Common myeloid progenitor, CD34-positive (primary cell): Measurements from ENCODE around the gene OR4N2.
"Not testable (repeated sequence)": the region's sequence is repeated elsewhere in the genome, so short reads cannot be mapped to it uniquely, and the experiment has no call there.

Source experiments
- CTCF ChIA-PET: fragments of 350-600 bp; sonication (Branson Sonifier 250); formaldehyde crosslinking; loops from one replicate; lab custom pipeline; 2021; ENCODE audit warnings: antibody characterized with exemption; lab: Charles Lee
- POLR2A ChIA-PET: fragments of 350-600 bp; sonication (Branson Sonifier 250); formaldehyde crosslinking; loops from one replicate; lab custom pipeline; 2021; ENCODE audit warnings: antibody characterized with exemption; lab: Charles Lee
- DNase-seq, 3 donors: peaks; one replicate each; pipeline versions ENCODE4 v3.0.0 to v3.0.0-alpha.2; 2013
- H3K27ac ChIP-seq, 2 experiments: 1 replicate in 1 of 2; 2 replicates in 1 of 2; pipeline ENCODE4 v1.7.0; 2013; ENCODE audit warnings: inconsistent platforms in 2 of 2, low read length in 2 of 2, mild to moderate bottlenecking in 2 of 2, low read depth in 1 of 2, moderate library complexity in 1 of 2; ENCODE audit not compliant: severe bottlenecking in 2 of 2, insufficient read depth in 1 of 2, poor library complexity in 1 of 2
- H3K27me3 ChIP-seq, 5 experiments: replicated peaks in 2 of 5; 1 replicate in 3 of 5; 2 replicates in 2 of 5; pipeline versions ENCODE4 v1.6.1 to v1.7.0; 2013; ENCODE audit warnings: low read length in 4 of 5, mild to moderate bottlenecking in 2 of 5, moderate library complexity in 2 of 5, inconsistent platforms in 1 of 5; ENCODE audit not compliant: insufficient read depth in 5 of 5, control insufficient read depth in 4 of 5
- H3K36me3 ChIP-seq, 4 experiments: 1 replicate in 2 of 4; 2 replicates in 2 of 4; pipeline versions ENCODE4 v1.6.1 to v1.7.0; 2013; ENCODE audit warnings: low read length in 3 of 4, control low read depth in 1 of 4, mild to moderate bottlenecking in 1 of 4; ENCODE audit not compliant: control insufficient read depth in 4 of 4, insufficient read depth in 4 of 4
- H3K4me1 ChIP-seq, 4 experiments: 1 replicate in 3 of 4; 2 replicates in 1 of 4; pipeline versions ENCODE4 v1.6.1 to v1.7.1; 2013; ENCODE audit warnings: low read length in 3 of 4, mild to moderate bottlenecking in 3 of 4, control low read depth in 1 of 4, inconsistent platforms in 1 of 4, moderate library complexity in 1 of 4; ENCODE audit not compliant: control insufficient read depth in 4 of 4, insufficient read depth in 4 of 4; ENCODE audit errors: control extremely low read depth in 1 of 4
- H3K4me3 ChIP-seq, 7 experiments: 1 replicate in 4 of 7; 2 replicates in 3 of 7; pipeline versions ENCODE4 v1.5.1 to v1.7.0; 2013; ENCODE audit warnings: mild to moderate bottlenecking in 7 of 7, low read length in 6 of 7, moderate library complexity in 6 of 7, inconsistent platforms in 2 of 7, low read depth in 2 of 7, control low read depth in 1 of 7; ENCODE audit not compliant: insufficient read depth in 4 of 7, control insufficient read depth in 1 of 7; ENCODE audit errors: extremely low read depth in 1 of 7
- H3K9me3 ChIP-seq, 5 experiments: 1 replicate in 4 of 5; 2 replicates in 1 of 5; pipeline versions ENCODE4 v1.6.1 to v1.7.1; 2013; ENCODE audit warnings: low read length in 4 of 5, mild to moderate bottlenecking in 2 of 5, inconsistent platforms in 1 of 5, low read depth in 1 of 5, moderate library complexity in 1 of 5; ENCODE audit not compliant: control insufficient read depth in 4 of 5, insufficient read depth in 2 of 5; ENCODE audit errors: control extremely low read depth in 1 of 5
- WGBS: methylation state at CpG from one replicate; pipeline ENCODE4 v1.1.5; 2013; ENCODE audit not compliant: insufficient coverage; 5-methylcytosine and 5-hydroxymethylcytosine counted together

OR4N2 gene

DNA sequence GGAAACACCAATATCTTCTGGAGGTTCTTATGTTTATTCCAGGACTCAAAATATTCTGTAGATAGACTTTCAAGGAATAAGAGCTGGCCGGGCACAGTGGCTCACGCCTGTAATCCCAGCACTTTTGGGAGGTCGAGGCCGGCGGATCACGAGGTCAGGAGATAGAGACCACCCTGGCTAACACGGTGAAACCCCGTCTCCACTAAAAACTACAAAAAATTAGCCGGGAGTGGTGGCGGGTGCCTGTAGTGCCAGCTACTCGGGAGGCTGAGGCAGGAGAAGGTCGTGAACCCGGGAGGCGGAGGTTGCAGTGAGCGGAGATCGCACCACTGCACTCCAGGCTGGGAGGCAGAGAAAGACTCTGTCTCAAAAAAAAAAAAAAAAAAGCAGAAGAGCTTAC lies 17.7 kb upstream of the OR4N2 start:
- H3K4me1 ChIP-seq, H3K27me3 ChIP-seq, H3K36me3 ChIP-seq, DNase-seq, POLR2A ChIA-PET, CTCF ChIA-PET, H3K9me3 ChIP-seq, H3K27ac ChIP-seq, H3K4me3 ChIP-seq: not testable (repeated sequence)
- WGBS, result 94% methylated on average over 10 of the region's 16 CpGs

DNA sequence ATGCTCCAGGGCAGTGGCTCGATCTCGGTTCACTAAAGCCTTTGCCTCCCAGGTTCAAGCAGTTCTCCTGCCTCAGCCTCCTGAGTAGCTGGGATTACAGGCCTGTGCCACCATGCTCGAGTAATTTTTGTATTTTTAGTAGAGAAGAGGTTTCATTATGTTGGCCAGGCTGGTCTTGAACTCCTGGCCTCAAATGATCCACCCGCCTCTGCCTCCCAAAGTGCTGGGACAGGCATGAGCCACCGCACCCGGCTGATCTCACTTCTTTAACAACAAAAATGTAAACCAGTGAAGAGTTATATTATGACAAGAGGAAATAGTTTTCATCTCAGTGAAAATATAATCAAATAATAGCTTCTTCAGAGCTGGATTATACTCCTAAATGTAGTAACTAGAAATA lies 16.3 kb upstream of the OR4N2 start:
- POLR2A ChIA-PET, H3K4me3 ChIP-seq, DNase-seq, H3K27me3 ChIP-seq, H3K4me1 ChIP-seq, H3K9me3 ChIP-seq, H3K27ac ChIP-seq, H3K36me3 ChIP-seq, CTCF ChIA-PET: not testable (repeated sequence)
- WGBS, result no CpG with 5 or more reads among the region's 6 CpGs

- POLR2A ChIA-PET, DNase-seq, H3K27me3 ChIP-seq, CTCF ChIA-PET, H3K4me3 ChIP-seq, H3K9me3 ChIP-seq, H3K27ac ChIP-seq, H3K36me3 ChIP-seq, H3K4me1 ChIP-seq: not testable (repeated sequence)
- WGBS, result 70% methylated on average over 5 of the region's 7 CpGs
These were observed 15.4 kb upstream of the OR4N2 start for GRCh38 chr14:19788150-19788549.

DNA sequence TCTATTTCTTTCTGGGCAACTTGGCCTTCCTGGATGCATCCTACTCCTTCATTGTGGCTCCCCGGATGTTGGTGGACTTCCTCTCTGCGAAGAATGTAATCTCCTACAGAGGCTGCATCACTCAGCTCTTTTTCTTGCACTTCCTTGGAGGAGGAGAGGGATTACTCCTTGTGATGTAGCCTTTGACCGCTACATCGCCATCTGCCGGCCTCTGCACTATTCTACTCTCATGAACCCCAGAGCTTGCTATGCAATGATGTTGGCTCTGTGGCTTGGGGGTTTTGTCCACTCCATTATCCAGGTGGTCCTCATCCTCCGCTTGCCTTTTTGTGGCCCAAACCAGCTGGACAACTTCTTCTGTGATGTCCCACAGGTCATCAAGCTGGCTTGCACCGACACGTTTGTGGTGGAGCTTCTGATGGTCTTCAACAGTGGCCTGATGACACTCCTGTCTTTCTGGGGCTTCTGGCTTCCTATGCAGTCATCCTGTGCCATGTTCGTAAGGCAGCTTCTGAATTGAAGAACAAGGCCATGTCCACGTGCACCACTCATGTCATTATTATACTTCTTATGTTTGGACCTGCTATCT lies 7.0 kb upstream of the OR4N2 start:
- WGBS, result 67% methylated on average over 4 of the region's 10 CpGs
- H3K4me1 ChIP-seq, CTCF ChIA-PET: not testable (repeated sequence)

DNA sequence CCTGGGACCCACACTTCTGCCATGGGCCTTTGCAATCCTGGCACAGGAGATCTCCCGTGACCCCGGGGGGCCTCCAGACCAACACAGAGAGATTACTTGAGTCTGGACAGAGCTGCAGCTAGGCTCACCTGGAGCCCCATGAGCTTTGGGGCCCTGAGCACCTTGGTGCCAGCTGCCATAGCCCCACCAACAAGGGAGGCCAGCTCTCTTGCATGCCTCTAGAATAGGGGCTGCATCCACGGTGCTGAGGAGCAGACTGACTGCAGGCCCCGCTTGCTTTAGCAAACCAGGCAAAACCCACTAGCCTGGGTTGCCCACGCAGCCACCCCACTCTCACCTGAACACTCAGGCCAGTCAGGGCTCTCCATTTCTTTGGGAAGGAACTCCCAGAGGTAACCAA lies 3.7 kb upstream of the OR4N2 start:
- ChIA-PET POLR2A (no interaction called here), CTCF (no interaction called here)
- no peak for DNase-seq
- no peaks in the 10 kb centered on the region for H3K36me3 ChIP-seq
- H3K4me3 ChIP-seq, result no peak overlapping the region
- peaks cover 0 to 17% (median 0%) of the 10 kb centered on the region in 5 experiments for H3K9me3 ChIP-seq
- no peak overlapping the region for H3K27ac ChIP-seq
- WGBS, result 95% methylated on average over 4 of the region's 5 CpGs
- no peaks in the 10 kb centered on the region for H3K4me1 ChIP-seq
- no peaks in the 10 kb centered on the region for H3K27me3 ChIP-seq

More for the DNA sequence above, 7.0 kb upstream of the OR4N2 start:
- H3K9me3 ChIP-seq, result peaks cover 0 to 19% (median 0%) of the 10 kb centered on the region in 5 experiments
- H3K36me3 ChIP-seq, DNase-seq, H3K27me3 ChIP-seq, H3K27ac ChIP-seq, POLR2A ChIA-PET, H3K4me3 ChIP-seq: not testable (repeated sequence)

GRCh38 chr14:19800282-19801117 lies 3.1 kb upstream of the OR4N2 start:
- POLR2A ChIA-PET, result no interaction called here

DNA sequence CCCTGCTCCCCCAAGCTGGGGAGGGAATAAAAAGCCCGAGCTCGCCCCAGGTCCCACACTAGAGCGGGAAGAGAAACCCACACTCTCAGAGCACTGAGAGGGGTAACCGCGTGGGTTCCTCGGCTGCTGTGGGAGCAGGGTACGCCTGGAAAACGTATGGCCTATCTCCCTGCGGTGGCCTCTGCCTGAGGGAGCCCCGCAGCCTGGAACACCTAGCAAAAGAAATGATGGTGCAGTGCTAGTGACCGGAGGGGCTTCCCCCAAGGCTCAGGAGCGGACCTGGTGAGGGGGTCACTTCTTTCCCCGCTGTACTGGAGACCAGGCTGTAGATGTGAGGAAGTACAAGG lies 2.5 kb upstream of the OR4N2 start:
- POLR2A ChIA-PET, result no interaction called here
- H3K9me3 ChIP-seq, result peaks cover 0 to 21% (median 0%) of the 10 kb centered on the region in 5 experiments
- DNase-seq, result no peak
- H3K27ac ChIP-seq, result no peak overlapping the region
- H3K4me1 ChIP-seq, result no peaks in the 10 kb centered on the region
- no peaks in the 10 kb centered on the region for H3K27me3 ChIP-seq
- CTCF ChIA-PET, result no interaction called here
- 90% methylated on average over 10 of the region's 13 CpGs for WGBS
- H3K36me3 ChIP-seq, result no peaks in the 10 kb centered on the region
- H3K4me3 ChIP-seq, result no peak overlapping the region

More at GRCh38 chr14:19800282-19801117, 3.1 kb upstream of the OR4N2 start:
- 88% methylated on average over 10 of the region's 17 CpGs for WGBS
- Histone ChIP-seq H3K27me3 (no peaks in the 10 kb centered on the region), H3K4me3 (no peak overlapping the region), H3K4me1 (no peaks in the 10 kb centered on the region), H3K27ac (no peak overlapping the region), H3K36me3 (no peaks in the 10 kb centered on the region), H3K9me3 (peaks cover 0 to 21% (median 0%) of the 10 kb centered on the region in 5 experiments)
- DNase-seq, result no peak
- CTCF ChIA-PET, result no interaction called here
